ENCODE results near the gene CTSH.

CTSH gene

GRCh38 chr15:78950343-78950742 is 5.5 kb upstream of the CTSH start:
- DNase-seq = no peak
- in situ Hi-C loops (cut with HindIII; ENCODE audit: low pct_ligation_motif_present, low pct_unique_long_range_greater_than_20kb, low sequenced_read_pairs) = no loop called here

GRCh38 chr15:78949461-78949860 is 4.6 kb upstream of the CTSH start:
- DNase-seq = no peak
- in situ Hi-C loops (cut with HindIII; ENCODE audit: low pct_ligation_motif_present, low pct_unique_long_range_greater_than_20kb, low sequenced_read_pairs) = no loop called here

- in situ Hi-C loops (cut with HindIII; ENCODE audit: low pct_ligation_motif_present, low pct_unique_long_range_greater_than_20kb, low sequenced_read_pairs) = no loop called here
- no peak for DNase-seq
These were observed 2.7 kb upstream of the CTSH start for GRCh38 chr15:78947506-78947905.

- no peak for DNase-seq
- in situ Hi-C loops (cut with HindIII; ENCODE audit: low pct_ligation_motif_present, low pct_unique_long_range_greater_than_20kb, low sequenced_read_pairs) = no loop called here
These were observed 1.6 kb upstream of the CTSH start for GRCh38 chr15:78946493-78946892.

- in situ Hi-C loops (cut with HindIII; ENCODE audit: low pct_ligation_motif_present, low pct_unique_long_range_greater_than_20kb, low sequenced_read_pairs) = no loop called here
These were observed 632 bp downstream of the CTSH start for GRCh38 chr15:78944202-78944625.

GRCh38 chr15:78943692-78944091 is 1.2 kb downstream of the CTSH start:
- in situ Hi-C loops (cut with HindIII; ENCODE audit: low pct_ligation_motif_present, low pct_unique_long_range_greater_than_20kb, low sequenced_read_pairs) = no loop called here
- no peak for DNase-seq

More at GRCh38 chr15:78944202-78944625, 632 bp downstream of the CTSH start:
- no peak for DNase-seq

GRCh38 chr15:78942741-78943140 is 2.1 kb downstream of the CTSH start:
- DNase-seq = no peak
- in situ Hi-C loops (cut with HindIII; ENCODE audit: low pct_ligation_motif_present, low pct_unique_long_range_greater_than_20kb, low sequenced_read_pairs) = no loop called here

- no peak for DNase-seq
- in situ Hi-C loops (cut with HindIII; ENCODE audit: low pct_ligation_motif_present, low pct_unique_long_range_greater_than_20kb, low sequenced_read_pairs) = no loop called here
These were observed 6.0 kb downstream of the CTSH start for GRCh38 chr15:78938658-78939488.

GRCh38 chr15:78937132-78937739 is 7.6 kb downstream of the CTSH start:
- no peak for DNase-seq
- in situ Hi-C loops (cut with HindIII; ENCODE audit: low pct_ligation_motif_present, low pct_unique_long_range_greater_than_20kb, low sequenced_read_pairs) = no loop called here

GRCh38 chr15:78934655-78935023 is 10.2 kb downstream of the CTSH start:
- in situ Hi-C loops (cut with HindIII; ENCODE audit: low pct_ligation_motif_present, low pct_unique_long_range_greater_than_20kb, low sequenced_read_pairs) = no loop called here
- no peak for DNase-seq

- no peak for DNase-seq
- in situ Hi-C loops (cut with HindIII; ENCODE audit: low pct_ligation_motif_present, low pct_unique_long_range_greater_than_20kb, low sequenced_read_pairs) = no loop called here
These were observed 10.8 kb downstream of the CTSH start for GRCh38 chr15:78933823-78934654.

GRCh38 chr15:78933187-78933822 is 11.5 kb downstream of the CTSH start:
- DNase-seq = no peak
- in situ Hi-C loops (cut with HindIII; ENCODE audit: low pct_ligation_motif_present, low pct_unique_long_range_greater_than_20kb, low sequenced_read_pairs) = no loop called here

GRCh38 chr15:78932258-78932808 is 12.5 kb downstream of the CTSH start:
- DNase-seq = no peak
- in situ Hi-C loops (cut with HindIII; ENCODE audit: low pct_ligation_motif_present, low pct_unique_long_range_greater_than_20kb, low sequenced_read_pairs) = no loop called here

GRCh38 chr15:78931439-78932257 is 13.2 kb downstream of the CTSH start:
- no peak for DNase-seq
- in situ Hi-C loops (cut with HindIII; ENCODE audit: low pct_ligation_motif_present, low pct_unique_long_range_greater_than_20kb, low sequenced_read_pairs) = no loop called here

- in situ Hi-C loops (cut with HindIII; ENCODE audit: low pct_ligation_motif_present, low pct_unique_long_range_greater_than_20kb, low sequenced_read_pairs) = no loop called here
- DNase-seq = peak; percentile 70
These were observed 14.1 kb downstream of the CTSH start for GRCh38 chr15:78930577-78931388.

- DNase-seq = no peak
- in situ Hi-C loops (cut with HindIII; ENCODE audit: low pct_ligation_motif_present, low pct_unique_long_range_greater_than_20kb, low sequenced_read_pairs) = no loop called here
These were observed 15.1 kb downstream of the CTSH start for GRCh38 chr15:78929536-78930264.

Data from ACHN (cell line).